Stomach (tissue), 9 donors: ENCODE measurements around the gene AKAP11. TPM values are rescaled to one million over a fixed set of nuclear protein-coding genes. Genes with fewer than 3 reads are reported as not detected.

Experiments
- DNase-seq, 2 donors: peaks; one replicate each; pipeline versions ENCODE4 v3.0.0 to v3.0.0-alpha.2; 2013 to 2019
- H3K27ac ChIP-seq, 5 donors: fragments of 200-600 bp in 4 of 5; sonication (generic) in 4 of 5; one replicate each; pipeline ENCODE4 v1.5.1; 2013 to 2019; ENCODE audit warnings: mild to moderate bottlenecking in 1 of 5, moderate library complexity in 1 of 5
- H3K27me3 ChIP-seq, 3 donors: fragments of 200-600 bp; sonication (generic); one replicate each; pipeline ENCODE4 v1.5.1; 2017 to 2019; ENCODE audit warnings: mixed run types in 1 of 3
- H3K36me3 ChIP-seq, 4 donors: fragments of 200-600 bp; sonication (generic); 1 replicate in 3 of 4; 2 replicates in 1 of 4; pipeline ENCODE4 v1.5.1; 2016 to 2019
- H3K4me1 ChIP-seq, 4 donors: fragments of 200-600 bp; sonication (generic); one replicate each; pipeline ENCODE4 v1.5.1; 2016 to 2019
- H3K4me3 ChIP-seq, 4 donors: fragments of 200-600 bp; sonication (generic) in 3 of 4; one replicate each; pipeline ENCODE4 v1.5.1; 2016 to 2019; ENCODE audit warnings: mild to moderate bottlenecking in 1 of 4
- H3K9me3 ChIP-seq, 4 donors: fragments of 200-600 bp; sonication (generic); one replicate each; pipeline ENCODE4 v1.5.1; 2016 to 2019
- EP300 ChIP-seq: sonication (generic); formaldehyde crosslinking; IDR thresholded peaks from one replicate; pipeline ENCODE4 v1.6.1; 2017; ENCODE audit warnings: antibody characterized with exemption
- POLR2A ChIP-seq, 4 donors: fragments of 450-650 bp; IDR thresholded peaks; one replicate each; pipeline ENCODE4 v1.6.1; 2016; ENCODE audit warnings: antibody characterized with exemption in 4 of 4, control low read depth in 2 of 4, mild to moderate bottlenecking in 1 of 4, moderate library complexity in 1 of 4
- POLR2AphosphoS5 ChIP-seq, 3 donors: sonication (generic); formaldehyde crosslinking; IDR thresholded peaks; one replicate each; pipeline ENCODE4 v1.6.1; 2016; ENCODE audit warnings: antibody characterized with exemption in 3 of 3
- WGBS, 5 donors: extraction: QIAGEN DNeasy Blood & Tissue Kit in 3 of 5; methylation state at CpG; one replicate each; pipeline versions ENCODE4 v1.1.5 to v1.1.7; 2013 to 2018; 5-methylcytosine and 5-hydroxymethylcytosine counted together
- intact Hi-C: fragments of 100-400 bp; cut with DNase I; formaldehyde crosslinking; loops from one replicate; pipeline ENCODE4 v1.15.1; 2023; ENCODE audit warnings: low total_unique reads
- polyA plus RNA-seq, 3 donors: library from polyadenylated mRNA; stranded (reverse); fragments of 200-250 nt; gene quantifications; one replicate each; pipeline ENCODE4 v1.2.3, GENCODE V29; 2013
- total RNA-seq, 5 donors: library from RNA; depleted of rRNA; stranded (reverse); fragments of >200 nt; gene quantifications; one replicate each; pipeline versions ENCODE4 v1.1.0 to v1.2.3, GENCODE V29; 2014 to 2016
- TF ChIP-seq, protein P1 (sequence below), 7 experiments: fragments of 450-650 bp in 4 of 7; fragments of 200-600 bp in 3 of 7; sonication (generic) in 3 of 7; IDR thresholded peaks; one replicate each; pipeline ENCODE4 v1.5.1; 2016 to 2019; ENCODE audit warnings: antibody characterized with exemption in 7 of 7, control low read depth in 2 of 7, mild to moderate bottlenecking in 1 of 7
- donor health status: healthy with polysubstance abuse.
- donor health status: Bipolar disorder and iron deficiency.
- donor health status: healthy.

AKAP11 gene
- total and polyA plus RNA-seq, 8 donors: 2.8 to 58.0 (median 14.5) TPM

DNA sequence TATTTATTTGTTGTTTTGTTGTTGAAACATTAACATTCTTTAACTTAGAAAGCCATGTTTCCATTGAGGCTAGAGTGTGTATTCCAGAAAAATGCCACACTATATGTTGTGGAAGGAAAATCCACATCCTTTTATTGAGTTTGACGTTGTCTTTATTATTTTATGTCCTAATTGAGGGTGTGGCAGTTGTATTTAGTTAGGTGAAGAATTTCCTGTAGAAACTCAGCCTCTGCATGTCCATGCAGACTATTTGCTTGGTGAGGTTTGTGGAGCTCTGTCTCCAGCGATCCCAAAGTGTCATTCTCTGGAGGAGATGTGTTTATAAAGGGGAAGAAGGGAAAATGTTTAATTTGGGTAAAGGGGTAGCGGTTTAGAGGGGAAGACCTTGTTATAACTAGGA is 46.6 kb downstream of the AKAP11 start:
- Histone ChIP-seq H3K27ac (no peak overlapping the region), H3K4me1 (no peaks in the 10 kb centered on the region), H3K36me3 (peaks cover 7 to 66% (median 38%) of the 10 kb centered on the region in 4 donors), H3K9me3 (no peaks in the 10 kb centered on the region), H3K4me3 (no peak overlapping the region), H3K27me3 (no peaks in the 10 kb centered on the region)
- no peak for DNase-seq
- WGBS, 5 donors: 56 to 68% (median 61%) methylated on average over 3 of the region's 3 CpGs
- intact Hi-C loops: no loop called here
- TF ChIP-seq POLR2AphosphoS5 (IDR thresholded peaks at IDR 0.05) (no peak), EP300 (no peak), POLR2A (IDR thresholded peaks at IDR 0.05) (no peak)
- TF ChIP-seq, protein P1, sequence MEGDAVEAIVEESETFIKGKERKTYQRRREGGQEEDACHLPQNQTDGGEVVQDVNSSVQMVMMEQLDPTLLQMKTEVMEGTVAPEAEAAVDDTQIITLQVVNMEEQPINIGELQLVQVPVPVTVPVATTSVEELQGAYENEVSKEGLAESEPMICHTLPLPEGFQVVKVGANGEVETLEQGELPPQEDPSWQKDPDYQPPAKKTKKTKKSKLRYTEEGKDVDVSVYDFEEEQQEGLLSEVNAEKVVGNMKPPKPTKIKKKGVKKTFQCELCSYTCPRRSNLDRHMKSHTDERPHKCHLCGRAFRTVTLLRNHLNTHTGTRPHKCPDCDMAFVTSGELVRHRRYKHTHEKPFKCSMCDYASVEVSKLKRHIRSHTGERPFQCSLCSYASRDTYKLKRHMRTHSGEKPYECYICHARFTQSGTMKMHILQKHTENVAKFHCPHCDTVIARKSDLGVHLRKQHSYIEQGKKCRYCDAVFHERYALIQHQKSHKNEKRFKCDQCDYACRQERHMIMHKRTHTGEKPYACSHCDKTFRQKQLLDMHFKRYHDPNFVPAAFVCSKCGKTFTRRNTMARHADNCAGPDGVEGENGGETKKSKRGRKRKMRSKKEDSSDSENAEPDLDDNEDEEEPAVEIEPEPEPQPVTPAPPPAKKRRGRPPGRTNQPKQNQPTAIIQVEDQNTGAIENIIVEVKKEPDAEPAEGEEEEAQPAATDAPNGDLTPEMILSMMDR (IDR thresholded peaks at IDR 0.05): no peak

DNA sequence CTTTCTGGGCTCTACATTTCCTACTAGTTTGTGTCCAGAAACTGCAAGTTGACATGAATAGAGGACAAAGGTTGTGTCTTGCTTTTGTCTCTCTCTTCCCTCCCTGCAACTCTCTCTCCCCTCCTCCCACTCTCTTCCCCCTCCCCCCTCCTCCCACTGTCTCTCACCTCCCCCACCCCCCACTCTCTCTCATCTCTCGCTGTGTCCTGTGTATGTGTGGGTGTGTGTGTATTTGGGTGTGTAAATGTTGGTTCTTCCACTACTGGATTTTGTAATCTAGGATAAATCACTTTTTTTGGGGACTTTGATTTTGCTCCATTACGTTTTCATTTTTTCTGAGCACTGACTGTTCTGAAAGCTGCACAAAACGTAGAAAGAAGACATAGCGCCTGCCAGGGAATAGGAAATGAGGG is 48.4 kb downstream of the AKAP11 start:
- intact Hi-C loops: no loop called here
- WGBS, 5 donors: 81 to 84% (median 83%) methylated on average over 4 of the region's 4 CpGs
- Histone ChIP-seq H3K36me3 (peaks cover 4 to 49% (median 26%) of the 10 kb centered on the region in 4 donors), H3K4me1 (no peaks in the 10 kb centered on the region), H3K27ac (no peak overlapping the region), H3K27me3 (no peaks in the 10 kb centered on the region), H3K4me3 (no peak overlapping the region), H3K9me3 (no peaks in the 10 kb centered on the region)
- DNase-seq: no peak
- TF ChIP-seq, protein P1 (IDR thresholded peaks at IDR 0.05): no peak
- no peak for TF ChIP-seq POLR2AphosphoS5 (IDR thresholded peaks at IDR 0.05)
- no peak for TF ChIP-seq EP300
- TF ChIP-seq POLR2A (IDR thresholded peaks at IDR 0.05): no peak

DNA sequence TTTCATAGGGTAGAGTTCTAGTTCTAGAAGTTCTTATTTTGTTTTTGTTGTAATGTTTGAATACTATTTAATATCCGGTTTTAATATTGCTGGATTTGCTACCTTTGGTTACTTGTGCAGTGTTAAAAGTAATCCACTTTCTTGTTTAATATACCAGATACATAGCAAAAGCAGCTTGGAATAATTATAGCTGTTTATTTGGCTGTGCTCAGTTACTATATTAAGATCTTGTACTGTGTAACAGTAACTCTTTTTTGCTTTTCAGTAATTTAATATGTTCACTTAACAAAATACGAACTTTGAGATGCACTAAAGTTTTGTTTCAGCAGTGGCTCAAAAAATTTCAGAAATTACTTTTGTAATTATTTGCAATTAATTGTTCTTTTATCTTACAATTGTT is 50.9 kb downstream of the AKAP11 start:
- Histone ChIP-seq H3K27ac (no peak overlapping the region), H3K4me3 (no peak overlapping the region), H3K9me3 (no peaks in the 10 kb centered on the region), H3K36me3 (peaks cover 4 to 25% (median 10%) of the 10 kb centered on the region in 4 donors), H3K4me1 (peaks cover 0 to 4% (median 2%) of the 10 kb centered on the region in 4 donors), H3K27me3 (no peaks in the 10 kb centered on the region)
- intact Hi-C loops: no loop called here
- DNase-seq: no peak
- WGBS, 5 donors: 79 to 87% (median 84%) methylated on average over 2 of the region's 2 CpGs
- TF ChIP-seq EP300 (no peak), POLR2AphosphoS5 (IDR thresholded peaks at IDR 0.05) (no peak), POLR2A (IDR thresholded peaks at IDR 0.05) (no peak)
- TF ChIP-seq, protein P1 (IDR thresholded peaks at IDR 0.05): no peak

GRCh38 chr13:42324704-42325103 is 52.8 kb downstream of the AKAP11 start:
- Histone ChIP-seq H3K9me3 (no peaks in the 10 kb centered on the region), H3K27ac (no peak overlapping the region), H3K4me1 (peaks cover 0 to 4% (median 2%) of the 10 kb centered on the region in 4 donors), H3K4me3 (no peak overlapping the region), H3K36me3 (peaks cover 0 to 16% (median 2%) of the 10 kb centered on the region in 4 donors), H3K27me3 (no peaks in the 10 kb centered on the region)
- intact Hi-C loops: no loop called here
- TF ChIP-seq POLR2A (IDR thresholded peaks at IDR 0.05) (no peak), POLR2AphosphoS5 (IDR thresholded peaks at IDR 0.05) (no peak), EP300 (no peak)
- TF ChIP-seq, protein P1 (IDR thresholded peaks at IDR 0.05): no peak
- no peak for DNase-seq
